Activated CD4-positive, alpha-beta T cell treated with anti-CD3 and anti-CD28 coated beads, Interleukin-2, amount 10 ng/mL, durations not matched to agents 24 days and 14 days (primary cell): ENCODE measurements around the gene USP33. TPM values are rescaled to one million over a fixed set of nuclear protein-coding genes. Genes with fewer than 3 reads are reported as not detected.
"Not testable (repeated sequence)": the region's sequence is repeated elsewhere in the genome, so short reads cannot be mapped to it uniquely, and the experiment has no call there.

Source experiments
- DNase-seq: peaks from one replicate; pipeline ENCODE4 v3.0.0; 2022
- H3K27ac Mint-ChIP-seq: one replicate; pipeline ENCODE4 v1.8.0; 2022; ENCODE audit warnings: mild to moderate bottlenecking, mixed read lengths
- H3K27me3 Mint-ChIP-seq: one replicate; pipeline ENCODE4 v1.8.0; 2022; ENCODE audit warnings: mixed read lengths
- H3K36me3 Mint-ChIP-seq: one replicate; pipeline ENCODE4 v1.8.0; 2022; ENCODE audit warnings: low read depth, mild to moderate bottlenecking, mixed read lengths
- H3K4me1 Mint-ChIP-seq: one replicate; pipeline ENCODE4 v1.8.0; 2021; ENCODE audit warnings: mixed read lengths
- H3K4me3 Mint-ChIP-seq: one replicate; pipeline ENCODE4 v1.8.0; 2022; ENCODE audit warnings: mild to moderate bottlenecking, moderate library complexity, mixed read lengths
- H3K9me3 Mint-ChIP-seq: one replicate; pipeline ENCODE4 v1.8.0; 2021; ENCODE audit warnings: mixed read lengths
- intact Hi-C: fragments of 100-400 bp; cut with micrococcal nuclease; formaldehyde crosslinking; loops from one replicate; pipeline ENCODE4 v1.15.1; 2023
- total RNA-seq: library from RNA; stranded (reverse); gene quantifications from 2 replicates; pipeline ENCODE4 v1.2.3, GENCODE V29; 2022

The USP33 gene
- total RNA-seq, 1 donor from 2014 or later, result 47.4 TPM

DNA sequence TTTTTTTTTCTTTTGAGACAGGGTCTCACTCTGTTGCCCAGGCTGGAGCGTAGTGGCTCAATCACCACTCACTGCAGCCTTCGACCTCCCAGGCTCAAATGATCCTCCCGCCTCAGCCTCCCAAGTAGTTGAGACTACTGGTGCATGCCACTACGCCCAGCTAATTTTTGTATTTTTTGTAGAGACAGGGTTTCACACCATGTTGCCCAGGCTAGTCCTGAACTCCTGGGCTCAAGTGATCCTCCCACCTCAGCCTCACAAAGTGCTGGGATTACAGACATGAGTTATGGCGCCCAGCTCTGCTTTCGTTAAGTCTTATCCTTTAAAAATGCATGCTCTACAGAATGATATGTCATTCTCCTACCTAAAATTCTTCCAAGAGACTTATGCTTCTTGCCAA, 113.4 kb downstream of the USP33 start:
- H3K27ac Mint-ChIP-seq, intact Hi-C loops, H3K4me1 Mint-ChIP-seq, H3K27me3 Mint-ChIP-seq, H3K4me3 Mint-ChIP-seq, DNase-seq: not testable (repeated sequence)
- H3K36me3 Mint-ChIP-seq, result peaks cover 44% of the 10 kb centered on the region
- peaks cover 12% of the 10 kb centered on the region for H3K9me3 Mint-ChIP-seq

Other genes with a start within 250 kb of the USP33 start
- gene ZZZ3, start 77.2 kb downstream of the USP33 start, total RNA-seq, result 36.9 and 41.6 TPM in 2 replicates
- 7.5 and 7.6 TPM in 2 replicates for gene MIGA1, start 19.8 kb upstream of the USP33 start, total RNA-seq
- 0.44 and 0.64 TPM in 2 replicates for gene NEXN, start 128.8 kb upstream of the USP33 start, total RNA-seq
- gene FUBP1, start 219.2 kb upstream of the USP33 start, total RNA-seq, result 278 and 284 TPM in 2 replicates
- gene DNAJB4, start 245.1 kb upstream of the USP33 start, total RNA-seq, result 10.3 and 11.0 TPM in 2 replicates